HS-27A (cell line): ENCODE measurements around the gene RNF2.
"Not testable (repeated sequence)": the region's sequence is repeated elsewhere in the genome, so short reads cannot be mapped to it uniquely, and the experiment has no call there.

ENCODE experiments used
- DNase-seq: peaks from one replicate; pipeline ENCODE4 v3.0.0-alpha.2; 2012; ENCODE audit warnings: low read depth, missing footprints

The RNF2 gene

GRCh38 chr1:185050823-185051451 is 5.6 kb downstream of the RNF2 start:
- no peak for DNase-seq

GRCh38 chr1:185053204-185053603 is 7.8 kb downstream of the RNF2 start:
- no peak for DNase-seq

GRCh38 chr1:185054365-185055060 is 9.2 kb downstream of the RNF2 start:
- no peak for DNase-seq

- DNase-seq = no peak
Observed at GRCh38 chr1:185058110-185058509, 12.8 kb downstream of the RNF2 start.

GRCh38 chr1:185058876-185059275 is 13.5 kb downstream of the RNF2 start:
- DNase-seq = no peak

GRCh38 chr1:185059950-185060571 is 14.7 kb downstream of the RNF2 start:
- DNase-seq = no peak

GRCh38 chr1:185062710-185063370 is 17.5 kb downstream of the RNF2 start:
- DNase-seq = no peak

GRCh38 chr1:185063719-185064118 is 18.4 kb downstream of the RNF2 start:
- no peak for DNase-seq

- DNase-seq = not testable (repeated sequence)
Observed at GRCh38 chr1:185065006-185065405, 19.6 kb downstream of the RNF2 start.

GRCh38 chr1:185066181-185066580 is 20.8 kb downstream of the RNF2 start:
- DNase-seq = no peak

- DNase-seq = no peak
Observed at GRCh38 chr1:185068341-185068740, 23.0 kb downstream of the RNF2 start.

- DNase-seq = no peak
Observed at GRCh38 chr1:185069202-185069772, 23.9 kb downstream of the RNF2 start.

- no peak for DNase-seq
Observed at GRCh38 chr1:185070051-185070450, 24.7 kb downstream of the RNF2 start.

GRCh38 chr1:185073725-185074124 is 28.4 kb downstream of the RNF2 start:
- DNase-seq = no peak

GRCh38 chr1:185074307-185074706 is 28.9 kb downstream of the RNF2 start:
- no peak for DNase-seq

GRCh38 chr1:185075476-185075875 is 30.1 kb downstream of the RNF2 start:
- DNase-seq = no peak

- DNase-seq = no peak
Observed at GRCh38 chr1:185077374-185077773, 32.0 kb downstream of the RNF2 start.

- DNase-seq = no peak
Observed at GRCh38 chr1:185080422-185080821, 35.1 kb downstream of the RNF2 start.

GRCh38 chr1:185083818-185084217 is 38.5 kb downstream of the RNF2 start:
- no peak for DNase-seq

- DNase-seq = no peak
Observed at GRCh38 chr1:185087101-185087500, 41.7 kb downstream of the RNF2 start.

GRCh38 chr1:185087746-185088145 is 42.4 kb downstream of the RNF2 start:
- no peak for DNase-seq

- no peak for DNase-seq
Observed at GRCh38 chr1:185091480-185091879, 46.1 kb downstream of the RNF2 start.

- DNase-seq = no peak
Observed at GRCh38 chr1:185094761-185095160, 49.4 kb downstream of the RNF2 start.
